ENCODE data around the gene POU2F1. TPM values are rescaled to one million over a fixed set of nuclear protein-coding genes. Genes with fewer than 3 reads are reported as not detected.

Gene POU2F1
- total RNA-seq = 62.8 TPM

GRCh38 chr1:167220537-167221125 is at the start of gene POU2F1:
Gene POU2F1 (plus strand): TSS chr1:167220886. CDS start chr1:167220898, 12 bp downstream.

Other genes with a start within 250 kb of the POU2F1 start
- 153 TPM for gene ILDR2, start 245.3 kb upstream of the POU2F1 start, total RNA-seq
- gene MAEL, start 231.6 kb upstream of the POU2F1 start, total RNA-seq = 2.4 TPM
- gene GPA33, start 130.5 kb upstream of the POU2F1 start, total RNA-seq = not detected
- gene STYXL2, start 126.8 kb upstream of the POU2F1 start, total RNA-seq = 7.7 TPM